ENCODE data around the gene SYPL1.

SYPL1 gene

GRCh38 chr7:106089647-106090046 lies 22.5 kb downstream of the SYPL1 start:
- no peak for DNase-seq

GRCh38 chr7:106088014-106088413 lies 24.1 kb downstream of the SYPL1 start:
- DNase-seq, result no peak

GRCh38 chr7:106086062-106086461 lies 26.1 kb downstream of the SYPL1 start:
- DNase-seq, result no peak

GRCh38 chr7:106085015-106085414 lies 27.1 kb downstream of the SYPL1 start:
- DNase-seq, result no peak

- no peak for DNase-seq
Observed at GRCh38 chr7:106083717-106084116, 28.4 kb downstream of the SYPL1 start.

GRCh38 chr7:106082087-106082854 lies 29.8 kb downstream of the SYPL1 start:
- DNase-seq, result no peak

- DNase-seq, result no peak
Observed at GRCh38 chr7:106080300-106080987, 31.7 kb downstream of the SYPL1 start.

GRCh38 chr7:106076537-106076936 lies 35.6 kb downstream of the SYPL1 start:
- DNase-seq, result no peak

GRCh38 chr7:106075937-106076336 lies 36.2 kb downstream of the SYPL1 start:
- no peak for DNase-seq

- no peak for DNase-seq
Observed at GRCh38 chr7:106074257-106074656, 37.9 kb downstream of the SYPL1 start.

- DNase-seq, result no peak
Observed at GRCh38 chr7:106073701-106074100, 38.4 kb downstream of the SYPL1 start.

- no peak for DNase-seq
Observed at GRCh38 chr7:106072715-106073091, 39.4 kb downstream of the SYPL1 start.

- no peak for DNase-seq
Observed at GRCh38 chr7:106071999-106072714, 40.0 kb downstream of the SYPL1 start.

GRCh38 chr7:106071356-106071998 lies 40.6 kb downstream of the SYPL1 start:
- no peak for DNase-seq

GRCh38 chr7:106070567-106071254 lies 41.4 kb downstream of the SYPL1 start:
- DNase-seq, result peak; percentile 66

- DNase-seq, result no peak
Observed at GRCh38 chr7:106070201-106070551, 41.9 kb downstream of the SYPL1 start.

GRCh38 chr7:106069471-106070200 lies 42.5 kb downstream of the SYPL1 start:
- no peak for DNase-seq

- DNase-seq, result no peak
Observed at GRCh38 chr7:106068986-106069385, 43.1 kb downstream of the SYPL1 start.

- DNase-seq, result no peak
Observed at GRCh38 chr7:106068538-106068961, 43.6 kb downstream of the SYPL1 start.

GRCh38 chr7:106067678-106068077 lies 44.4 kb downstream of the SYPL1 start:
- no peak for DNase-seq

GRCh38 chr7:106065575-106066500 lies 46.3 kb downstream of the SYPL1 start:
- no peak for DNase-seq

Data from NCI-H1092 (cell line).